ENCODE results near the gene GRHL1. TPM values are rescaled to one million over a fixed set of nuclear protein-coding genes. Genes with fewer than 3 reads are reported as not detected.

Gene GRHL1
- total and polyA plus RNA-seq, 2 of the 8 experiments (the other 6 are each of a cell fraction or from before 2014, with no cell fraction given) = 1.3 to 3.6 TPM

DNA sequence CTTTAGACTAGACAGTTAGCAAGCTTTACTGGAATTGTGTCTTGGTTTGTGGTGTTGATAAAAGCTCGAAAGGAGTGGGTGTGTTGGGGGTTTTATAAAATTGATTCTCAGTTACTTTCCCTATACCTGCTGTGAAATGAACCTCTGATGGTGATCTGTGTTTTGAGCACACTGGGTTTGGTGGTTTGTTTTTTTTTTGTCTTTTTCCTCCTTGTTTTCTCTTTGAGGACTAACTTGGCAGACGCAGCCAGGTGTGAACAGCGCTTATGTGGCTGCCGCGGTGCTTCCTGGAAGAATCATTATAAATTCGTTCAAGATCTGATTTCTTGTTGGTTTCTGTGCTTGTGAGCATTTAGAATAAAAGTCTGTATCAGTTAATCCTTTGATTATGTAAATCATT is 28.5 kb downstream of the GRHL1 start:
- ChIA-PET CTCF (ENCODE audit: partially characterized antibody) (interaction anchor here (0.8 to 1.8 kb wide), 3 partner anchors 10 to 178 kb away, joined by 3 to 4 read pairs (median 3); no protein-coding TSS in a partner anchor), POLR2A (ENCODE audit: partially characterized antibody) (no interaction called here)
- no peak for FAIRE-seq
- no peaks in the 10 kb centered on the region for H3K79me1 ChIP-seq (ENCODE audit: low read depth, low read length)
- no peak overlapping the region for H3K18ac ChIP-seq (ENCODE audit: extremely low read depth, low read length)
- no peak overlapping the region for H3K4me3 ChIP-seq (ENCODE audit: extremely low read depth in 1 of 4, insufficient read depth in 2 of 4, low read depth in 3 of 4, low read length in 4 of 4)
- no peaks in the 10 kb centered on the region; a peak in 1 of 7 replicates for H3K27me3 ChIP-seq (replicated peaks in 1 of 4; ENCODE audit: control insufficient read depth in 3 of 4, extremely low read depth in 1 of 4, insufficient read depth in 3 of 4, low read length in 3 of 4)
- H2BK20ac ChIP-seq (ENCODE audit: low read length) = no peak overlapping the region
- H3K4me1 ChIP-seq (replicated peaks in 1 of 4; ENCODE audit: control insufficient read depth in 3 of 4, insufficient read depth in 4 of 4, low read length in 3 of 4) = no peaks in the 10 kb centered on the region
- no peak overlapping the region for H3K4me2 ChIP-seq (ENCODE audit: insufficient read depth in 1 of 2, low read depth in 2 of 2, low read length in 2 of 2)
- H3K14ac ChIP-seq (ENCODE audit: insufficient read length) = no peak overlapping the region
- no peak overlapping the region for H3K27ac ChIP-seq (ENCODE audit: low read depth, low read length)
- H3K4ac ChIP-seq (replicated peaks; ENCODE audit: insufficient read length, low read depth, low read length) = no peak overlapping the region
- no peak overlapping the region for H2BK120ac ChIP-seq (replicated peaks; ENCODE audit: low read depth, low read length)
- H3K9ac ChIP-seq (replicated peaks in 1 of 4; ENCODE audit: extremely low read depth in 1 of 4, low read depth in 3 of 4, low read length in 3 of 4) = no peak overlapping the region
- no peak overlapping the region for H2AFZ ChIP-seq (ENCODE audit: low read length)
- H3K36me3 ChIP-seq (ENCODE audit: control insufficient read depth in 2 of 4, insufficient read depth in 4 of 4, low read length in 3 of 4) = no peaks in the 10 kb centered on the region
- no peak overlapping the region for H2BK12ac ChIP-seq (ENCODE audit: low read depth, low read length)
- H2BK5ac ChIP-seq (ENCODE audit: low read depth, low read length) = no peak overlapping the region
- WGBS, 2 experiments (ENCODE audit: extremely low coverage in 1 of 2, insufficient coverage in 1 of 2, insufficient read length in 1 of 2, insufficient replicate concordance in 2 of 2, low coverage in 1 of 2, low lambda C conversion rate in 2 of 2, missing lambda C conversion rate in 1 of 2) = 95% methylated on average over 6 of the region's 6 CpGs; no CpG with 5 or more reads in 1 of the 2 experiments
- H4K5ac ChIP-seq (ENCODE audit: insufficient read length, low read depth, low read length) = no peak overlapping the region
- H4K8ac ChIP-seq (ENCODE audit: extremely low read depth, insufficient read depth, low read length) = no peak overlapping the region
- no peak for TF ChIP-seq CHD2 (IDR thresholded peaks at IDR 0.05; ENCODE audit: low read length)
- TF ChIP-seq, protein P1, sequence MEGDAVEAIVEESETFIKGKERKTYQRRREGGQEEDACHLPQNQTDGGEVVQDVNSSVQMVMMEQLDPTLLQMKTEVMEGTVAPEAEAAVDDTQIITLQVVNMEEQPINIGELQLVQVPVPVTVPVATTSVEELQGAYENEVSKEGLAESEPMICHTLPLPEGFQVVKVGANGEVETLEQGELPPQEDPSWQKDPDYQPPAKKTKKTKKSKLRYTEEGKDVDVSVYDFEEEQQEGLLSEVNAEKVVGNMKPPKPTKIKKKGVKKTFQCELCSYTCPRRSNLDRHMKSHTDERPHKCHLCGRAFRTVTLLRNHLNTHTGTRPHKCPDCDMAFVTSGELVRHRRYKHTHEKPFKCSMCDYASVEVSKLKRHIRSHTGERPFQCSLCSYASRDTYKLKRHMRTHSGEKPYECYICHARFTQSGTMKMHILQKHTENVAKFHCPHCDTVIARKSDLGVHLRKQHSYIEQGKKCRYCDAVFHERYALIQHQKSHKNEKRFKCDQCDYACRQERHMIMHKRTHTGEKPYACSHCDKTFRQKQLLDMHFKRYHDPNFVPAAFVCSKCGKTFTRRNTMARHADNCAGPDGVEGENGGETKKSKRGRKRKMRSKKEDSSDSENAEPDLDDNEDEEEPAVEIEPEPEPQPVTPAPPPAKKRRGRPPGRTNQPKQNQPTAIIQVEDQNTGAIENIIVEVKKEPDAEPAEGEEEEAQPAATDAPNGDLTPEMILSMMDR (IDR thresholded peaks at IDR 0.05; ENCODE audit: control extremely low read depth in 1 of 3, insufficient read depth in 1 of 3, low read depth in 1 of 3, low read length in 3 of 3) = no peak
- no peak for TF ChIP-seq POU5F1 (IDR thresholded peaks at IDR 0.05; ENCODE audit: low read depth, low read length)
- no peak for TF ChIP-seq SIX5 (IDR thresholded peaks at IDR 0.05; ENCODE audit: low read depth, low read length)
- no peak for TF ChIP-seq ASH2L (IDR thresholded peaks at IDR 0.05; ENCODE audit: low read length)
- H2AK5ac ChIP-seq (ENCODE audit: low read depth, low read length) = no peak overlapping the region
- H3K23ac ChIP-seq (ENCODE audit: insufficient read length) = no peak overlapping the region
- H4K91ac ChIP-seq (replicated peaks; ENCODE audit: insufficient read length, low read length) = no peak overlapping the region
- H3K9me3 ChIP-seq (ENCODE audit: insufficient read depth in 2 of 2, low read depth in 1 of 2, low read length in 1 of 2) = no peaks in the 10 kb centered on the region
- no peak overlapping the region for H3K56ac ChIP-seq (replicated peaks; ENCODE audit: insufficient read length, low read depth, low read length)
- no peak overlapping the region for H2BK15ac ChIP-seq (ENCODE audit: low read length)
- no peak for DNase-seq (ENCODE audit: low read depth in 1 of 2, low spot score in 2 of 2)
- no peaks in the 10 kb centered on the region for H3K23me2 ChIP-seq (ENCODE audit: low read depth, low read length)
- H4K20me1 ChIP-seq (replicated peaks in 1 of 2; ENCODE audit: control insufficient read depth in 1 of 2, insufficient read depth in 2 of 2, low read length in 2 of 2) = no peaks in the 10 kb centered on the region
- H3K79me2 ChIP-seq (ENCODE audit: control insufficient read depth in 1 of 2, insufficient read depth in 2 of 2, low read length in 2 of 2) = no peaks in the 10 kb centered on the region

All from H1 (cell line).